ENCODE data around the gene BEGAIN. TPM values are rescaled to one million over a fixed set of nuclear protein-coding genes. Genes with fewer than 3 reads are reported as not detected.

The BEGAIN gene
- total RNA-seq, 2 experiments from 2014 or later: 0.76 TPM; not detected in 1

GRCh38 chr14:100577321-100577985 is 9.8 kb downstream of the BEGAIN start:
- DNase-seq (ENCODE audit: low spot score): no peak
- POLR2A ChIA-PET: no interaction called here
- H3K36me3 ChIP-seq (ENCODE audit: insufficient read depth, low read length): no peaks in the 10 kb centered on the region
- H3K4me3 ChIP-seq (ENCODE audit: low read depth, low read length, poor library complexity, severe bottlenecking): no peak overlapping the region
- H3K4me2 ChIP-seq (ENCODE audit: low read length): no peak overlapping the region
- no peak overlapping the region for H3K27ac ChIP-seq (ENCODE audit: low read depth, low read length, poor library complexity, severe bottlenecking)
- no peak for TF ChIP-seq EZH2phosphoT487 (IDR thresholded peaks at IDR 0.05; ENCODE audit: borderline replicate concordance, low read depth, low read length)
- no peak for TF ChIP-seq CTCF (conservative IDR thresholded peaks at IDR 0.05; ENCODE audit: low read length)
- no TSS peak for BruUV-seq (replicated peaks)
- H3K9me3 ChIP-seq (ENCODE audit: low read length): no peaks in the 10 kb centered on the region
- no peak overlapping the region for H2AFZ ChIP-seq (ENCODE audit: low read length)
- peaks cover 10% of the 10 kb centered on the region for H3K4me1 ChIP-seq (ENCODE audit: insufficient read depth, low read length, poor library complexity, severe bottlenecking)
- H3K9me2 ChIP-seq (ENCODE audit: insufficient read depth, low read length): no peaks in the 10 kb centered on the region
- no peaks in the 10 kb centered on the region for H4K20me1 ChIP-seq (ENCODE audit: insufficient read depth, low read length)
- intact Hi-C loops (cut with micrococcal nuclease; ENCODE audit: unreplicated experiment): no loop called here
- no peaks in the 10 kb centered on the region for H3K79me2 ChIP-seq (ENCODE audit: insufficient read depth, low read depth, low read length)
- CTCF ChIA-PET (ENCODE audit: unreplicated experiment): no interaction called here

- ChIA-PET CTCF (ENCODE audit: unreplicated experiment) (no interaction called here), POLR2A (interaction anchor here (0.7 kb wide), 1 partner anchor 8 kb away, joined by 4 read pairs; no protein-coding TSS in a partner anchor)
- Histone ChIP-seq H3K36me3 (ENCODE audit: insufficient read depth, low read length) (no peaks in the 10 kb centered on the region), H3K27ac (ENCODE audit: low read depth, low read length, poor library complexity, severe bottlenecking) (no peak overlapping the region), H3K9me3 (ENCODE audit: low read length) (no peaks in the 10 kb centered on the region), H2AFZ (ENCODE audit: low read length) (no peak overlapping the region), H3K4me3 (ENCODE audit: low read depth, low read length, poor library complexity, severe bottlenecking) (no peak overlapping the region), H3K4me1 (ENCODE audit: insufficient read depth, low read length, poor library complexity, severe bottlenecking) (peaks cover 14% of the 10 kb centered on the region), H3K79me2 (ENCODE audit: insufficient read depth, low read depth, low read length) (no peaks in the 10 kb centered on the region), H3K4me2 (ENCODE audit: low read length) (no peak overlapping the region), H4K20me1 (ENCODE audit: insufficient read depth, low read length) (no peaks in the 10 kb centered on the region), H3K9me2 (ENCODE audit: insufficient read depth, low read length) (no peaks in the 10 kb centered on the region)
- DNase-seq (ENCODE audit: low spot score): no peak
- intact Hi-C loops (cut with micrococcal nuclease; ENCODE audit: unreplicated experiment): no loop called here
- BruUV-seq (replicated peaks): no TSS peak
- TF ChIP-seq CTCF (conservative IDR thresholded peaks at IDR 0.05; ENCODE audit: low read length) (no peak), EZH2phosphoT487 (IDR thresholded peaks at IDR 0.05; ENCODE audit: borderline replicate concordance, low read depth, low read length) (no peak)
These were observed 10.8 kb downstream of the BEGAIN start for GRCh38 chr14:100576091-100577085.
